Measurements from ENCODE around the gene RAC3. TPM values are rescaled to one million over a fixed set of nuclear protein-coding genes. Genes with fewer than 3 reads are reported as not detected.

The RAC3 gene
- total and polyA plus RNA-seq, 2 of the 8 experiments (the other 6 are each of a cell fraction or from before 2014, with no cell fraction given): 177 to 299 TPM

GRCh38 chr17:82031885-82032627, 578 bp downstream of the RAC3 start:
- ChIA-PET POLR2A (ENCODE audit: partially characterized antibody) (interaction anchor here (0.9 to 4.9 kb wide), 12 partner anchors 9 to 162 kb away, joined by 3 to 38 read pairs (median 10); partner anchors contain the start of genes CENPX, FASN, GPS1 and LRRC45), CTCF (ENCODE audit: partially characterized antibody) (interaction anchor here (0.6 to 1.6 kb wide), 6 partner anchors 10 to 177 kb away, joined by 3 to 7 read pairs (median 3); partner anchors contain the start of genes CENPX and DUS1L)
- FAIRE-seq: no peak
- H3K36me3 ChIP-seq (ENCODE audit: control insufficient read depth in 2 of 4, insufficient read depth in 4 of 4, low read length in 3 of 4): no peaks in the 10 kb centered on the region; a peak in 2 of 8 replicates
- no peak overlapping the region for H2AFZ ChIP-seq (ENCODE audit: low read length)
- H3K27ac ChIP-seq (ENCODE audit: low read depth, low read length): no peak overlapping the region
- peak overlapping the region; percentile 21 for H4K5ac ChIP-seq (ENCODE audit: insufficient read length, low read depth, low read length)
- peak in 1 of 2 experiments; percentile 85 for DNase-seq (ENCODE audit: low read depth in 1 of 2, low spot score in 2 of 2)
- H3K4me2 ChIP-seq (ENCODE audit: insufficient read depth in 1 of 2, low read depth in 2 of 2, low read length in 2 of 2): peak overlapping the region; percentile 80 to 94
- H4K20me1 ChIP-seq (replicated peaks in 1 of 2; ENCODE audit: control insufficient read depth in 1 of 2, insufficient read depth in 2 of 2, low read length in 2 of 2): peaks cover 2 to 19% of the 10 kb centered on the region in 2 experiments
- no peak overlapping the region for H2BK15ac ChIP-seq (ENCODE audit: low read length)
- peak overlapping the region; percentile 41; the same call in 1 of the 2 replicates for H2AK5ac ChIP-seq (ENCODE audit: low read depth, low read length)
- H2BK5ac ChIP-seq (ENCODE audit: low read depth, low read length): 0 out of 2 replicates have a peak overlapping the region, but pooled peaks have one; percentile 44
- H3K23ac ChIP-seq (ENCODE audit: insufficient read length): no peak overlapping the region
- peak overlapping the region in 3 of 4 experiments; percentile 48 to 69 (median 53); a peak in 4 of 7 replicates for H3K9ac ChIP-seq (replicated peaks in 1 of 4; ENCODE audit: extremely low read depth in 1 of 4, low read depth in 3 of 4, low read length in 3 of 4)
- H3K27me3 ChIP-seq (replicated peaks in 1 of 4; ENCODE audit: control insufficient read depth in 3 of 4, extremely low read depth in 1 of 4, insufficient read depth in 3 of 4, low read length in 3 of 4): no peaks in the 10 kb centered on the region
- peaks cover 11% of the 10 kb centered on the region; the same call in 1 of the 2 replicates for H3K23me2 ChIP-seq (ENCODE audit: low read depth, low read length)
- H3K4ac ChIP-seq (replicated peaks; ENCODE audit: insufficient read length, low read depth, low read length): peak overlapping the region; percentile 97
- H4K91ac ChIP-seq (replicated peaks; ENCODE audit: insufficient read length, low read length): peak overlapping the region; percentile 89
- H3K79me2 ChIP-seq (ENCODE audit: control insufficient read depth in 1 of 2, insufficient read depth in 2 of 2, low read length in 2 of 2): peaks cover 0 to 2% of the 10 kb centered on the region in 2 experiments; a peak in 1 of 4 replicates
- peaks cover 0 to 13% (median 7%) of the 10 kb centered on the region in 4 experiments; a peak in 5 of 7 replicates for H3K4me1 ChIP-seq (replicated peaks in 1 of 4; ENCODE audit: control insufficient read depth in 3 of 4, insufficient read depth in 4 of 4, low read length in 3 of 4)
- H2BK20ac ChIP-seq (ENCODE audit: low read length): no peak overlapping the region
- no peak overlapping the region for H3K14ac ChIP-seq (ENCODE audit: insufficient read length)
- peaks cover 3% of the 10 kb centered on the region; the same call in 1 of the 2 replicates for H3K79me1 ChIP-seq (ENCODE audit: low read depth, low read length)
- peak overlapping the region; percentile 56 to 79 (median 59) for H3K4me3 ChIP-seq (ENCODE audit: extremely low read depth in 1 of 4, insufficient read depth in 2 of 4, low read depth in 3 of 4, low read length in 4 of 4)
- peak overlapping the region; percentile 71 for H3K18ac ChIP-seq (ENCODE audit: extremely low read depth, low read length)
- H4K8ac ChIP-seq (ENCODE audit: extremely low read depth, insufficient read depth, low read length): peak overlapping the region; percentile 80
- H3K56ac ChIP-seq (replicated peaks; ENCODE audit: insufficient read length, low read depth, low read length): peak overlapping the region; percentile 79
- H3K9me3 ChIP-seq (ENCODE audit: insufficient read depth in 2 of 2, low read depth in 1 of 2, low read length in 1 of 2): no peaks in the 10 kb centered on the region
- 8% methylated on average over 28 of the region's 59 CpGs; no CpG with 5 or more reads in 1 of the 2 experiments for WGBS, 2 experiments (ENCODE audit: extremely low coverage in 1 of 2, insufficient coverage in 1 of 2, insufficient read length in 1 of 2, insufficient replicate concordance in 2 of 2, low coverage in 1 of 2, low lambda C conversion rate in 2 of 2, missing lambda C conversion rate in 1 of 2)
- H2BK120ac ChIP-seq (replicated peaks; ENCODE audit: low read depth, low read length): peak overlapping the region; percentile 10
- H2BK12ac ChIP-seq (ENCODE audit: low read depth, low read length): 0 out of 2 replicates have a peak overlapping the region, but pooled peaks have one; percentile 17
- no peak for TF ChIP-seq EZH2 (IDR thresholded peaks at IDR 0.05; ENCODE audit: low read depth, low read length, severe bottlenecking)
- TF ChIP-seq E2F6 (IDR thresholded peaks at IDR 0.05): 0 out of 2 replicates have a peak, but pooled peaks have one; percentile 28
- no peak for TF ChIP-seq RBBP5 (IDR thresholded peaks at IDR 0.05; ENCODE audit: borderline replicate concordance, low read depth, low read length)
- no peak for TF ChIP-seq HDAC2 (IDR thresholded peaks at IDR 0.05; ENCODE audit: borderline replicate concordance in 1 of 2, low read depth in 2 of 2, low read length in 2 of 2)
- TF ChIP-seq EP300 (IDR thresholded peaks at IDR 0.05; ENCODE audit: borderline replicate concordance in 1 of 2, low read depth in 2 of 2, low read length in 2 of 2): no peak
- no peak for TF ChIP-seq SIN3A (conservative IDR thresholded peaks at IDR 0.05 in 1 of 2, IDR thresholded peaks at IDR 0.05 in 1 of 2; ENCODE audit: low read depth in 1 of 2, low read length in 2 of 2)
- no peak for TF ChIP-seq SIRT6 (IDR thresholded peaks at IDR 0.05; ENCODE audit: low read length)
- TF ChIP-seq TEAD4 (IDR thresholded peaks at IDR 0.05; ENCODE audit: low read depth, low read length): no peak

Measured in H1 (cell line).